HG02610 (cell line): Measurements from ENCODE around the gene PRLR.
A peak's percentile ranks its signal among the peaks of the same experiment; 100 is the strongest.
"Not testable (repeated sequence)": the region's sequence is repeated elsewhere in the genome, so short reads cannot be mapped to it uniquely, and the experiment has no call there.

Source experiments
- ATAC-seq: cut with Tn5 transposase; IDR thresholded peaks from one replicate; pipeline ENCODE4 v1.9.1; 2021; ENCODE audit warnings: mild to moderate bottlenecking, moderate library complexity; ENCODE audit not compliant: unreplicated experiment

The PRLR gene

DNA sequence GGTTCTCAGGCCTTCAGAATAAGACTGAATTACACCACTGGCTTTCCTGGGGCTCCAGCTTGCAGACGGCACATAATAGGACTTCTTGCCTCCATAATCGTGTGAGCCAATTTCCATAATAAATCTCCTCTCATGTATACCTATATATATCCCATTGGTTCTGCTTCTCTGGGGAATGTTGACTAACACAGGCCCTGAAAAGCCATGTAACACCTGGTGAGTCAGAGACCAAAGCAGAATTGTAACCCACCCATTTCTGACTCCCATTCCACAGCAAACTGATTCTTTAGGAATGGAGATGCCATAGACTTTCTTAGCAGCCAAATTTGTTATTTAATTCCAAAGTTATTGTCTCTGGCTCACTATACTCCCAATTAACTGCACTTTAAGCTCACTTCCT is 97.1 kb downstream of the PRLR start:
- ATAC-seq, result no peak

DNA sequence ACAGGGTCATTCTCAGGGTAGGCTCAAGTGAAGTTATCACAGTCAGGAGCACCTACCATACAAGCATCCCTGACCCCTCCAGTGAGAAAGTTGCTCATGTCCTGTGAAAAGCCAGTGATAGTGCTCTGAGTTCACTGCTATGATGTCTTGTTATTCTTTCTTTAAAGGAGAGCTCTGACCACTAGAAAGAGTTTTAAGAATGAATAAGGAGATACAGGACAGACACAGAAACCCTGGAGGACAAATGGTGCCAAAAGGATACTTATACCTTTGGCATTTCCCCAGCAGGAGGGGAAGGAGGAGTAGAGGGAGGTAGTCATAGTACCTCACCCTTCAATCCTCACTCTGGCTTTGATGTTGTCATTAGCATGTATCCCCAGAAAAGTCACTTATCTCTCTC is 98.6 kb downstream of the PRLR start:
- ATAC-seq, result no peak

DNA sequence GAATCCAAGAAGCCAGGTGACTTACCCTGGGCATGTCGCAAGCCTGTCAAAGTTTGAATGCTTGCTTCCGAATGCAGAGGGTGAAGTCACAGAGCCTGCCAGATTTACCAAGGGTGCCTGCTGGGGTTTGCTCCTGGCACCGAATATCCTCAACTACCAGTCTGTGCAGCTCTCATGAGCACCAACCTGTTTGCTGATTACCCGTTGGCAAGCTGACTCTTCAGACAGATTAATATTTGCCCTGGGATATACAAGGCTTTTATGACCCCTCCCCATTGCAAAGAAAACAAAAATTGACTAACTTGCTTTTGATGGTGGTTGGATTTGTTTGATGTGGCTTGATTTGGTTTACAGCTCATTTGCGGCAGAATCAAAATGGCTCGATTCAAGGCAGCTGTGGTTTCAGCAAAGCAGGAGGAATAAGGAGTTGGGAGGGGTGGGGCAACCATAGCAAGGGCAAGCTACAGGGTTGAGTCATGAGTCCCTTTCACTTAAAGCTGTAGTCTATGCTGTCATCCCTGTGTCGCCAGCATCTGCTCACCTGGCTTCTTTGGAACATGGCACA is 100.3 kb downstream of the PRLR start:
- ATAC-seq, result peak; percentile 90

DNA sequence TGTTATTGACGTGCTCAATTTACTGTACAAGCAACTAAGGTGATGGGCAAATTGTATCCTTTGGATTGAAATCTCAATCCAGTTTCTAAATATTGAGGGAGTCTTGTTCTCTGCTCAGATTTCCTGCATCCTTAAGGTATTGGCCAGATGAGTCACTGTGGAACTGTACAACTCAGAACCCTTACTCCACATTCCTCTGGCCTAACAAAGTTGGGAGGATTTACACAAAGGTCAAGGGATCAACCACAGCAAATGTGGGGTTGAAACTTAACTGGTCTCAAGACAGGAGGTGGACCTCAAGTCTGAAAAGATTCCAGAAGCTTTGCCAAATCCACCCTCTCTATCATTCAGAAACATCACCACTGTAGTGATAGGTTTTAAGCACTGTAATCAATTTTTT is 101.0 kb downstream of the PRLR start:
- ATAC-seq, result no peak

DNA sequence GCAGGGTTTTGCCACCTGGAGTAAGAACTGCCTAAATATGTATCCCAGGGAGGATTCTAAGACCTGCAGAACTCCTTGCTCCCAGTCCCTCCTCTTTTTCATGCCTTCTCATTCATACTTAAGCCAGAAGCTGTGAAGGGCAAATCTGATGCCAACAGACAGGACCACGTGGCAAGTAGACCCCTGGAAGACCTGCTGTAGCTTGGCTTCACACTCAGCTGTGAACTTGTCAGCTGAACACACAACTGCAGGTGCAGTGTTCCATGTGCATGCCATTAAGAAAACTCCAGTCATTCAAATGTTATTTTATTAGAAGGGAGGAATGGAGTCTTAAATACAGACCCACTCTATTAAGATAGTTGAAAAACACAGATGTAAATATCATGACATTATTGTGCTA is 103.3 kb downstream of the PRLR start:
- no peak for ATAC-seq

DNA sequence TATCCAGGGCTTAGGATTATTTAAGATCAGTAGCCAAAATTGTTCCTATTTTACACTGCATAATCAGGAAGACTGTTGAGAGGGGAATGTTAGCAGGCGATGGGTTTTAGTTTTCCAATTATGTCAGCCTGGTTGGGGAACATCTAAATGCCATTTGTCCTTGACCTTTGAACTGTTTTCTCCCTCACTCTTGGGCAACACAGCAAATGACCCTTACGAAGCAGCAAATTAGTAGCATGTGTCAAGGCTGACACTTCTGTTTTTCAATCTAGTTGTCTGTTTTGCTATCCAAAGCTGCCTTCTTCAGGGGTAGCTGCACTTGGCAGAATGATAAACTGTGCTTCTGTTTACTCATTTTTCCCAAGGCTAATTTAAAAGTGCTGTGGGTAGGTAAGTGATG is 104.5 kb downstream of the PRLR start:
- no peak for ATAC-seq

DNA sequence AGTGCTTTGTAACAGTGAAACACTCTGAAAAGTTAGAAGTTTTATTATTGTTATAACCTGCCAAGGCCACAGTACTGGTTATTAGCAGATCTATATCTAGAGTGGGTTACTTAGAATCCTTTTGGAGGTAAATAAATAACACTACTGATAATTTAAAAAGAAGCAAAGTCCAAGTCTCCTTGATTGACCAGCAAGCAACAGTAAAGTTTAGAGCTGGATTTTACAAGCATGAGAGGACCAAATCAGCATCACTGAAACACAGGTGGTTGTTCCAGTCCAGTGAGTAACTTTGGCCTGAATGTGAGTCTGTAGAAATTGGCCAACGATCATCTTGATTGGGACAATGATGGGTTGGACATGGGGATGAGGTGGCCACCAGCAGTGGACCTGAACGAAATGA is 105.4 kb downstream of the PRLR start:
- no peak for ATAC-seq

DNA sequence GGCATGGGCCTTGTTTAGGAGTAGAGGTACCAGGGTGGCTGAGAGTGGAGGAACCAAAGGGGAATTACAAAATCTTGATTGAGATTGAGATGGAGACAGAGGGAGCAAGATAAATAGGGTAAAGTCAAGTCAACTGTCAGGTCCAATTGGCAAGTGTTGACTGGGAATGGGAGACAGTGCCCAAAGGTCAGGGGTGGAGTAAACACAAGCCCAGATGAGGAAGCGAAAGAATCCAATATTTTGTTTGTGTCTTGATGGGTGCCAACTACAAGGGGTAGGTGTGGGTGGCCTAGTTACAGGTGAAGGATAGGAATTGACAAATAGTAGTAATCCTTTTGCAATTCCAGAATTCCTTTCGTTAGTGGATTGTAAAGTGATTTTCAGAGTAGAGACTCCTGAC is 107.5 kb downstream of the PRLR start:
- no peak for ATAC-seq

DNA sequence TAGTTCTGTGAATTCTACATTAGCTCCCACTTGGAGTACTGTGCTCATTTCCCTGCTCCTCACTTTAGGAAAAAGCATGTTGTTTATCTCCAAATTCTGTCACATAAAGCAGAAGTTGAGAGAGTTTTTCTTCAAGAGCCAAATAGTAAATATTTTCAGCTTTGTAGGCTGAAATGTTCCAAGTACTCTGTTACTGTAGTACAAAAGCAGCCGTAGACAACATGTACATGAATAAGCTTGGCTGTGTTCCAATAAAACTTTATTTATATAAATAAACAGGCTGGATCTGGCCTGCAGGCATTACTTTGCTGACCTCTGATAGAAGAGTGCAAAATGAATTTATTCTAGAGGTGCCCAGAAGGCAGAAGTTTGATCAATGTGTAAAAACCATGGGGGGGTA is 109.6 kb downstream of the PRLR start:
- ATAC-seq, result no peak

DNA sequence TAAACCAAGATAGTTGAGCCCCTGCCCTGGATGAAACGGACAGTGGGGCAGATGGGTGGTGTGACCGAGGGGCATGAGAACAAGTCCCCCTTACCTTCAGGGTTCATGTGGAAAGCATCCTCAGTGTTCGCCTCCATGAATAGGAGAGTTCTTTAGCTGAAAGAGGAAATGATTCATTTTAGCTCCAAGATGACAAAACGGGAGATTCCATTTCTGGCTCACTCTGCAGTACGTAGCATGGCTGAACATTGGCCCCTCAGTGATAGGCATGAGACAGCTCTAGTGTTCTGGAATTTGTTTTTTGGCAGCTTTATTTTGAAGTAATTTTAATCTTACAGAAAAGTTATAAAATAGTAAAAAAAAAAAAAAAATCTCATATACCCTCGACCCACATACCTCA is 112.3 kb downstream of the PRLR start:
- ATAC-seq, result peak; percentile 79

DNA sequence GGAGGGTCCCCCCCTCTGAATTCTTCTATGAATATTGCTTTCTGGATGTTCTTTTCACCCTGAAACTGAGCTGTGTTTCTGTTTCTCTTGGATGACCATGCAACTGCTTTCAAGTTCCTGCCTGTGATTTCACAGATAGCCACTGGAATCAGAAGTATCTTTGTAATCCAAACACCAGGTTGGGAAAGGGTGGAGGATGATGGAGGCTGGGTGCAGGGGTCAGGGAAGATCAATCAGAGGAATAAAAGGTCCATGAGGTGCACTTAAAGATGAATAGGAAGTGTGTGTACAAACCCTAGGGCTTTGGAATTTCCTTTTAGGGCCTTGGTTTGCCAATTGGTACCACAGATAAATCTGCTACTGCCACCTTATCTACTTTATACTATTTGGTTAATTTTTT is 114.4 kb downstream of the PRLR start:
- no peak for ATAC-seq

DNA sequence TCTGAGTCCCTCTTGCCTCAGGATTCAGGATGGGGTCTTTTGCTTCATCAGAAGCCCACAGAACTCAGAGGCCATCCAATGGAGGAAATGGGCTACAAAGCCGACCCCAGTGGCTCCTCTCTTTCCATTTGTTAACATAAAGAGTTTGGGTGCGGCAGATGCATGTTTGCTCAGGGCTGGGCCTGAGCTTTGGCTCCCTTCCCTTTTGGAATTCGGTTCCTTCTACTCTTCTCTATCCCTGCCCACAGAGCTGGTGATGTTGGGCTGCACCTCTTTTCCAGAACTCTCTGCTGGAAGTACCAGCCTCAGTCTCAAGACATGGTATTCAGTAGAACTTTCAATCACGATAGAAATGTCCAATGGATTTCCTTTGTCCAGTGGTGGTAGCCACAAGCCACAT is 115.6 kb downstream of the PRLR start:
- ATAC-seq, result no peak

DNA sequence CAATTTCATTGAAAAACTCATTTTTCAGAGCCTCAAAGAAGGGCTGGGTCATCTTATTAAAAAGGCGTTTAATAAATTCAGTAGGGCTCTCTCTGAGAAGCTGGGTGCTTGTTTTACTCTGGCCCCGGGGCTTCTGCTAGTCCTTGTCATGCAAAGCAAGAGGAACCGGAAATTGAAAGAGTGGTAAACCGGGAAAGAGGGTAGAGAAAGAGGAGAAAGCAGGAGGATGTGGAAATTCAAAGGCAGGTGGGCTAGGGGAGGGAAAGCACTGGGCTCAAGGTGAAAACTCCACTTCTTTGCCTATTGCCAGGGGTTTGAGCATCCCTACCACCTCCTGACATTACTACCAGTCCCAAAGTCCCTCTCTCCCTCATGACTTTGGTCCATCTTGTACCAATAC is 118.0 kb downstream of the PRLR start:
- ATAC-seq, result no peak

DNA sequence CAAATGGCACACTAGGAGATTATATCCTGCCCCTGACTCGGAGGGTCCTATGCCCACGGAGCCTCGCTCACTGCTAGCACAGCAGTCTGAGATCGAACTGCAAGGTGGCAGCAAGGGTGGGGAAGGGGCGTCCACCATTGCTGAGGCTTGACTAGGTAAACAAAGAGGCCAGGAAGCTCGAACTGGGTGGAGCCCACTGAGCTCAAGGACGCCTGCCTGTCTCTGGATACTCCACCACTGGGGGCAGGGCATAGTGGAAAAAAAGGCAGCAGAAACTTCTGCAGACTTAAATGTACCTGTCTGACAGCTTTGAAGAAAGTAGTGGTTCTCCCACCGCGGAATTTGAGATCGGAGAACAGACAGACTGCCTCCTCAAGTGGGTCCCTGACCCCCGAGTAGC is 125.7 kb downstream of the PRLR start:
- ATAC-seq, result not testable (repeated sequence)

DNA sequence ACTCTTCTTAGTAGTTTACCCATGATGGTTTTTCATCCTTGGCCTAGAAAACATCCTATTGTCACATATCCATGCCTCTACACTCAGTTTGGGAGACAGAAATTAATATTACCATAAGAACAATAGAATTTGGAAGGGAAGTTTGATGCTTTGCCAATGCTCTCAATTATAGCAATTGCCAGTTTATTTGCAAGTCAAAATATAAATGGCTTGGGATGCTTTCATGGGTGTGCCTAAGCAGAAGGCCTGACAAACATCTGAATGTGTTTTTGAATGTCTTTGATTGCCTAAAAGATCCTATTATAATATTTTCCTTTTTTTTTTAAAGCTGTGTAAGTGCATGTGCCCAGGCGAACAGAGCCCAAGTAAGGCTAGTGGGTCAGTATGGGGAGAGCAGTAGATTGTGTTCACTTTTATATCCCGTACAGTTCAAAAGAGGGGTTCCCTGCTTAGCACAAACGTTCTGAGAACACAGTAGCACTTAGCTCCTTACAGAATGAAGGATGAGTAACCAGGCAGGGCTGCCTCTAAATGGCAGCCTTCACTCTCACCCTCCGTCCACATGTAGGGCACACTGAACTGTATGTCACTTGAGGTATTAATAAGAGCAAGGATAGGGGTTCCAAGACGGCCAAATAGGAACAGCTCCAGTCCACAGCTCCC is 126.5 kb downstream of the PRLR start:
- no peak for ATAC-seq

DNA sequence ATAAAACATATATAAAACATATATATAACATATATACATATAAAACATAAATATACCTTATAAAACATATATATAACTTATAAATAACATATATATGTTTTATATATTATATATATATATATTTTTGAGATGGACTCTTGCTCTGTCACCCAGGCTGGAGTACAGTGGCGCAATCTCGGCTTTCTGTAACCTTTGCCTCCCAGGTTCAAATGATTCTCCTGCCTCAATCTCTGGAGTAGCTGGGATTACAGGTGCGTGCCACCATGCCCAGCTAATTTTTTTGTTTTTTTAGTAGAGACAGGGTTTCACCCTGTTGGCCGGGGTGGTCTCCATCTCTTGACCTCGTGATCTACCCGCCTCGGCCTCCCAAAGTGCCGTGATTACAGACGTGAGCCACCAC is 128.6 kb downstream of the PRLR start:
- ATAC-seq, result not testable (repeated sequence)

DNA sequence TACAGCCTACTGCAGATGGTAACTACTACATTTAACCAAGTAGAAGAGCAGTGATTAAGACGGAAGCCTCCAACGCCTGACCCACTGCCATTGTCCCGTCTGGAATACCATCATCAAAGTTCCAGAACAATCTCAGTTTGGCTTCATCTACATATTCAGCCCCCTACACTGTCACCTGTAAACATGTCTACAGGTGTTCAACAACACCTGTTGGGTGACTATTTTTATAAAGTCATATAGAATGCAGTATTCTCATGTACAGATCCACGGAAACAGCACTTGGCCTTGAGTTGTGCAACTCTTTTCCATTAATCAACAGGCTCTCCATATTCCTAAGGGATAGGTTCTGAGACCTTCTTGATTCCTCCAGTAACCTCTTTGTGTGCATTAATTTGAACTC is 129.3 kb downstream of the PRLR start:
- no peak for ATAC-seq

DNA sequence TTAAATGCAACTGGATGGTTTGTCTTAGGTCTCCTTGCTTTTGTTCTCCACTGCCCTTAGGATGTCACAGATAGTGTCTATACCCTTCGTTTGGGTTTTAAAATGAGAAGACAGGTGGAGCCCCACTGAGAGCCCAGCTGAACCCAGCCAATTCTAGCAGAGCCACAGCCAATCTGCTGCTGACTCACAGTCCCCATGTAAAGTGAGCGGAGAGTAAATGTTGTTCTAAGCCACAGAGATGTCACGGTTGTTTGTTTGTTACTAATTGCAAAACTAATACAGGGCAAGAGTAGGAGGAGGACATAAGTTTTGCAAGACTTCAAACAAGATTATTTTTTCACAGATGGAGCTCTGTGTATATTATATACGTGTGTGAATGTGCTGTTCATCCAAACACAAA is 132.1 kb downstream of the PRLR start:
- peak; percentile 95 for ATAC-seq

DNA sequence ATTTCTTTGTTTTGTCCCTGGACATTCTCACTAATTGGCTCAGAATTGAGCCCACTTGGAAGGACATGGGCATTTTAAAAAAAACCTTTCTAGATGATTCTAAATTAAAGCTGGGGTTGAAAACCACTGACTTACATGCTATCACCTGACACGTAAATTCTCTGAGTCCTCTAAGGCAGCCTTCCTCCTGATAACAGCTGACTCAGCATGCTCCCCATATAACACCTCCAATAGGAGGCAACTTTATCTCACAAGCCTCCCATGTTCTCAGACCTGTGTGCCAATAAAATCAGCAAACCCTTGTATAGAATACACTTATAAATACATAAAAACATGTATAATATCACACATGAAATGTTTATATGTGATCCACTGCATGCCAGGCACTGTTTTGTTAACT is 133.4 kb downstream of the PRLR start:
- no peak for ATAC-seq

DNA sequence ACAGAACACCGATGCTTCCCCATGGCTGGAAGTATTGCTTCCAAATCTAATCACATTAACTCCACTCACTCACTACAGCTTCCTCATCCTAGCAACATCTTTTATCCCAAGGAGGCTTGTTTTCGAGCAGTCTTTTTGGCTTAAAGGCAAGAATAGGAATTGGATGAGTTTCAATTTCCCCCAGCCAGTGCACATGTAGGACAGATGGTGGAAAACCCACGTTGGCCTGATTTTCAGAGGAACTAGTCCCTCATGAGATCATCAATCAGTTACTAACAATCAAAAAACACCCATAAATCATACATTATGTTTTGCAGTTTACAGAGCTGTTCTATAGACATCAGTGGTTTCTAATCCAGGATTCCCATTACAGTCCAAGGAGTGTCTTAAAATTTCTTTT is 134.1 kb downstream of the PRLR start:
- ATAC-seq, result no peak

DNA sequence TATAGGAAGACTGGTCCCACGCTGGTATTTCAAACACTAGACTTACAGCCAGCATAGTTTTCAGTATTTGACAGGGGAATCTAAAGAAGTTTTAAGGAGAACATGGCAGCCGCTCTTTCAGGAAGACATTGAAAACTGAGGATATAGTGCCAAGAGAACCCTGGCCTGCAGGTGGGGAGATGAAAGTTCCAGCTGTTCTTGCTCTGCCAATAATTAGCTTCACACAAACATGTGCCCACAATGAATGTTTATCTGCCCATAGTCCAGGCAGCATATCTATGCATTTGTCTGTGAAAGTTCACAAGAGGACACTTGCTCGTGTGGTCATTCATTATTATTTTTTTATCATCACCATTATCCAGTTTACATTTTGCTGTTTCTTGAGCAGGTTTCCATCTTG is 134.9 kb downstream of the PRLR start:
- no peak for ATAC-seq

DNA sequence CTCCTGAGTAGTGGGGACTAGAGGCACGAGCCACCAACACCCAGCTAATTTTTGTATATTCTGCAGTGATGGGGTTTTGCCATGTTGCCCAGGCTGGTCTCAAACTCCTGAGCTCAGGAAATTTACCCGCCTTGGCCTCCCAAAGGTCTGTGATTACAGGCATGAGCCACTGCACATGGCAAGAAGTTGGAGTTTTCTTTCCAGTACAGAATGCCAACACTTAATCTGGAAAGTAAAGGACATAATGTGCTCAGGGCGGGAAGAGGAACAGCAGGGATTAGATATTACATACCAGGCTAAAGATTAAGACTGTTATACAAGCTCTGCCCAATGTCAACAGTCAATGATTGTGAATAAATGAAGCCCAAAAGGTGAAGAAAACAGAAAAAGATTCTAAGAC is 135.3 kb downstream of the PRLR start:
- ATAC-seq, result no peak

DNA sequence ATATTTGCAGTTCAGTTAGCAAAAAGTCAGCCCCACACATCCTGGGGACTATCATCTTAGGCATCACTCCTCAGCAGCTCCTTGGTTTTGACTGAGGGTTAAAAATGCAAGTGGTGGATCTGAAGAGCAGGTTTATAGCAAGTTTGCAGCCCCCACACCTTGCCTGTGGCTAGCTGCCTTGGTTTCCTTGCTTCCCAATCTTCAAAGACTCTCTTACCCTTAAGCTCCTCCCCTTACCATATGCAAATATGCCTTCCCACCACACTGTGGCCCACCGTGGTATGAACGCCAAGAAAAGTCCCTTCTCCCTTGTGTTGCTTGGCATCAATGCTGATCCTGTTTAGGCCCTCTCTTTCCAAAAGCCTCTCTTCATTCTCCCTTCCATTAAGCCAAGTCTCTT is 137.6 kb downstream of the PRLR start:
- ATAC-seq, result no peak
